ENCODE measurements around the gene PHF23. TPM values are rescaled to one million over a fixed set of nuclear protein-coding genes. Genes with fewer than 3 reads are reported as not detected.

Gene PHF23
- total and polyA plus RNA-seq, 9 donors, result 19.4 to 57.7 (median 41.0) TPM

DNA sequence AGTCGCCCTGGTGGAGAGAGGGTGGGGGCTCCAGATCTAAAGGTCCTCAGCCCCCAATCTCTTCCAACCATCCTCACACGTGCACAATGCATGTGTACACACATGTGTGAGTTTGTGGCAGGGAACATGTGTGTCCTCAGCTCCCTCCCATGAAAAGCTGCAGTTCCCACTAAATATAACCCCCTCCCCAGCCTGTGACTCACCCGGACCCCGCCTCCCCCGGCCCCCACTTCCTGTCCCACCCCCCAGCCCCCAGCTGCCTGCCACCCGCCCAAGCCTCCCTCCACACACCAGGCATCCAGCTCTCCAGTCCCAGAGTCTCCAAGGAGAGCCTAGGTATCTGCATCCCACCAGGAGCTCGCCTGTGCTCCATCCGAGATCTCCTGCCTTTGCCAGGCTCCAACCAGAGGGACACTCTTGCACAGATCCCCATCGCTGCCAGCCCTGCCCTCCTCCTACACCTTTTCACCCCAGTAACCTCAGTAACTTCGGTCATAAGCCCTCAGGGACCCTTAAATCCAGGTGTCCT is 23.5 kb downstream of the PHF23 start:
- no peaks in the 10 kb centered on the region for H3K9me3 ChIP-seq
- peaks cover 20% of the 10 kb centered on the region for H3K4me1 ChIP-seq (ENCODE audit: insufficient read depth)
- peak in 3 of 5 donors; percentile 52 to 63 (median 53) for DNase-seq
- no peaks in the 10 kb centered on the region for H3K36me3 ChIP-seq
- H3K27me3 ChIP-seq, result no peaks in the 10 kb centered on the region
- H3K4me3 ChIP-seq, result no peak overlapping the region
- peak overlapping the region; percentile 50 to 87 for H3K27ac ChIP-seq
- TF ChIP-seq POLR2A (IDR thresholded peaks at IDR 0.05) (no peak), EP300 (IDR thresholded peaks at IDR 0.05) (no peak)
- TF ChIP-seq, protein P1, sequence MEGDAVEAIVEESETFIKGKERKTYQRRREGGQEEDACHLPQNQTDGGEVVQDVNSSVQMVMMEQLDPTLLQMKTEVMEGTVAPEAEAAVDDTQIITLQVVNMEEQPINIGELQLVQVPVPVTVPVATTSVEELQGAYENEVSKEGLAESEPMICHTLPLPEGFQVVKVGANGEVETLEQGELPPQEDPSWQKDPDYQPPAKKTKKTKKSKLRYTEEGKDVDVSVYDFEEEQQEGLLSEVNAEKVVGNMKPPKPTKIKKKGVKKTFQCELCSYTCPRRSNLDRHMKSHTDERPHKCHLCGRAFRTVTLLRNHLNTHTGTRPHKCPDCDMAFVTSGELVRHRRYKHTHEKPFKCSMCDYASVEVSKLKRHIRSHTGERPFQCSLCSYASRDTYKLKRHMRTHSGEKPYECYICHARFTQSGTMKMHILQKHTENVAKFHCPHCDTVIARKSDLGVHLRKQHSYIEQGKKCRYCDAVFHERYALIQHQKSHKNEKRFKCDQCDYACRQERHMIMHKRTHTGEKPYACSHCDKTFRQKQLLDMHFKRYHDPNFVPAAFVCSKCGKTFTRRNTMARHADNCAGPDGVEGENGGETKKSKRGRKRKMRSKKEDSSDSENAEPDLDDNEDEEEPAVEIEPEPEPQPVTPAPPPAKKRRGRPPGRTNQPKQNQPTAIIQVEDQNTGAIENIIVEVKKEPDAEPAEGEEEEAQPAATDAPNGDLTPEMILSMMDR (IDR thresholded peaks at IDR 0.05), result no peak
- intact Hi-C loops (cut with DNase I), result no loop called here
- 6 to 10% (median 8%) methylated on average over 9 to 10 of the region's 10 CpGs for WGBS, 3 donors

DNA sequence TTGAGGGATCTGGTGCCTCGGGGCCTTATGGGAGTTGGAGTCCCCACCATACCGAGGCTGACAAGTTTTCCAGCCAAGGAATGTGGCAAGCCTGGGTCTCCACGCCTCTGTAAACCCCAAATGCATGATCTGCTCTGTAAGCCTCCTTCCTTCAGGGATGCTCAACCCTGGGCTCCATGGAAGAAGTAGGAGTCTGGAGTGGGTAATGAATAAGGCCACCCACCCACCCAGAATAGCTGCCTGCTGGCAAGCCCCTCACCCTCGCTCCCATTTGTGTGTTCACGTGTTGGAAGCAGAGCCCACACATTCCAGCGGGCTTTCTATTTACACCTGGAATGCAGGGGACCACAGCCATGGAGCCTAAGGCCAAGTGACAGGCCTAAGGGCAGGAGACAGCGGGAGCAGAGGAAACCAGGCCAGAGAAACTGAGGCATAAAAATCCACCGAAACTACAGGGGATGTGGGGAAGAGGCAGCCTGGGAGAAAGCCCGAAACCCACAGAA is 24.1 kb downstream of the PHF23 start:
- no peak for DNase-seq
- peaks cover 20% of the 10 kb centered on the region for H3K4me1 ChIP-seq (ENCODE audit: insufficient read depth)

DNA sequence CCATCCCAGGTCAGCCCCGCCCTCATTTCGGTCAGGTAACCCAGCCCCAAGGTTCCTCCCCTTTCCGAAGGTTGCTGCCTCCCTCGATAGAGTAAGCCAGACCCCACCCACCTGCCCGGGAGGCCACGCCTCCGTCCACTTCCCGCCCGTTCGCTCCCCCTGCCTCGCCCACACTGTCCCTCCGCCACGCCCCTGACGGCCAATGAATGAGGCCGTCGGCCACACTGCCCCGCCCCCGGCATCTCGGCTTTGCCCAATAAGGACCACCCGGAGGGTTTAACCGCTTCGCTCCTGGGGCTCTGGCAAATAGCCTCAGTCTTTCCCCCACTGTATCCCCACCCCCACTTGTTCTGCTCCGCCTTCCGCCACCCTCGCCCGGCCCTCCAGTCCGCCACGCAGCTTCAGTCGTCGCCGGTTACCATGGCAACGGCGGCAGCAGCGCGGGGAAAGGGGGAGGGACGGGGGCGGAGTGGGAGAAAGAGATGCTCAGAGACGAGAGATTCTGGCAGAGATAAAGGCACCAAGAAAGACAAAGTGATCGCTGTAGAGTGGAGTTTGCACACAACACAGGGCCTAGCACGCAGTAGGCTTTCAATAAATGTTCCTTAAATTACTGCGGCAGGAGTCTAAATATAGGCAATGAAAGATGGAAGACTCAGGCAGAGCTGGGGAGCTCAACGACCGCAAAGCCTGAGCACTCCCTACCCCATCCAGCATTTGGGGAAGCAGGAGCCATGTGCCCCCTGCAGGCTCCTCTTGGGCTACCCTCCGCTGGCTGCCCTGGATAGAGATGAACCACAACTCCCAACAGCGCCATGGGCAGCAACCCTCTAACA is 24.7 kb downstream of the PHF23 start:
- intact Hi-C loops (cut with DNase I), result no loop called here

More for the DNA sequence above, 24.1 kb downstream of the PHF23 start:
- H3K9me3 ChIP-seq, result no peaks in the 10 kb centered on the region
- H3K36me3 ChIP-seq, result no peaks in the 10 kb centered on the region
- H3K4me3 ChIP-seq, result peak overlapping the region; percentile 56
- H3K27ac ChIP-seq, result peak overlapping the region in 1 of 2 donors; percentile 50
- 7 to 11% (median 8%) methylated on average over 9 of the region's 9 CpGs for WGBS, 3 donors
- intact Hi-C loops (cut with DNase I), result no loop called here
- TF ChIP-seq POLR2A (IDR thresholded peaks at IDR 0.05), result no peak
- TF ChIP-seq, protein P1 (IDR thresholded peaks at IDR 0.05), result peak in 1 of 3 donors; percentile 0
- no peaks in the 10 kb centered on the region for H3K27me3 ChIP-seq

DNA sequence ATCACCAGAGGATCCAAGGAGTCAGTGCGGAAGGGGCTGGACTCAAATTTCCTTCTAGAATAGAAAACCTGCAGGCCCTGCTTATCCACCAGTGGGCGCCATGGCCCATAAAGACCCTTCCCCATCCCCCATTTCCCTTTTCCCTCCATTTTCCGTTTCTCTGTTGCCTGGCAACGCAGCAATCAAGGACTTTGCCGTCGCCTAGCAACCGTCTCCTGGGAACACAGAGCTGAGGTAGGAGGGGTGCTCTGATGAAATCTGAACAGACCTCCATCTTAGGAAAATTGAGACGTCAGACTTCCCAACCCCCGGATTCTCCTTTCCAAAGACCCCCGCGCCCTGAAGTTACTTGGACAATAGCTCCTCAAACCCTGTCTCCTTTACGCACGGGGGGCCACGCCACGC is 25.4 kb downstream of the PHF23 start:
- Histone ChIP-seq H3K4me1 (ENCODE audit: insufficient read depth) (peaks cover 16% of the 10 kb centered on the region), H3K4me3 (peak overlapping the region; percentile 56), H3K36me3 (no peaks in the 10 kb centered on the region), H3K9me3 (no peaks in the 10 kb centered on the region), H3K27me3 (no peaks in the 10 kb centered on the region), H3K27ac (peak overlapping the region in 1 of 2 donors; percentile 54)
- intact Hi-C loops (cut with DNase I), result no loop called here
- 4 to 5% (median 4%) methylated on average over 15 of the region's 15 CpGs for WGBS, 3 donors
- TF ChIP-seq, protein P1 (IDR thresholded peaks at IDR 0.05), result peak in 1 of 3 donors; percentile 43
- TF ChIP-seq POLR2A (IDR thresholded peaks at IDR 0.05) (peak; percentile 28), EP300 (IDR thresholded peaks at IDR 0.05) (no peak)
- peak in 3 of 5 donors; percentile 75 to 93 (median 85) for DNase-seq

More for the DNA sequence above, 24.7 kb downstream of the PHF23 start:
- Histone ChIP-seq H3K27ac (peak overlapping the region in 1 of 2 donors; percentile 54), H3K4me1 (ENCODE audit: insufficient read depth) (peaks cover 20% of the 10 kb centered on the region), H3K4me3 (peak overlapping the region; percentile 56), H3K36me3 (no peaks in the 10 kb centered on the region), H3K27me3 (no peaks in the 10 kb centered on the region), H3K9me3 (no peaks in the 10 kb centered on the region)
- peak; percentile 98 to 99 (median 99) for DNase-seq
- WGBS, 3 donors, result 0 to 1% (median 1%) methylated on average over 40 to 45 of the region's 45 CpGs
- TF ChIP-seq EP300 (IDR thresholded peaks at IDR 0.05) (peak; percentile 14), POLR2A (IDR thresholded peaks at IDR 0.05) (no peak)
- TF ChIP-seq, protein P1 (IDR thresholded peaks at IDR 0.05), result peak in 2 of 3 donors; percentile 53 to 57

Measured in ovary (tissue), 9 donors.